Measurements from ENCODE around the gene ABL2.

Gene ABL2

GRCh38 chr1:179264507-179264906 is 35.0 kb upstream of the ABL2 start:
- Histone ChIP-seq H3F3A (ENCODE audit: control insufficient read depth, insufficient read depth) (no peaks in the 10 kb centered on the region), H3K9me3 (ENCODE audit: control insufficient read depth, insufficient read depth, low read length) (no peaks in the 10 kb centered on the region), H3K9me2 (replicated peaks; ENCODE audit: control insufficient read depth, low read length) (no peaks in the 10 kb centered on the region), H3K4me3 (ENCODE audit: low read length) (no peak overlapping the region), H3K4me2 (ENCODE audit: low read length) (no peak overlapping the region), H3K36me3 (ENCODE audit: control insufficient read depth, low read length) (no peaks in the 10 kb centered on the region), H3K27me3 (ENCODE audit: control insufficient read depth, low read length) (no peaks in the 10 kb centered on the region), H3K4me1 (ENCODE audit: control insufficient read depth, low read length) (no peaks in the 10 kb centered on the region), H4K20me1 (ENCODE audit: control insufficient read depth, insufficient read depth, low read depth, low read length) (no peaks in the 10 kb centered on the region), H3K27ac (ENCODE audit: low read depth, low read length) (no peak overlapping the region), H3K79me2 (ENCODE audit: control insufficient read depth, low read length) (no peaks in the 10 kb centered on the region)
- no peak for TF ChIP-seq CTCF (IDR thresholded peaks at IDR 0.05; ENCODE audit: low read depth, low read length, poor library complexity, severe bottlenecking)
- TF ChIP-seq EZH2phosphoT487 (IDR thresholded peaks at IDR 0.05; ENCODE audit: borderline replicate concordance, low read length) = no peak

GRCh38 chr1:179263121-179263520 is 33.6 kb upstream of the ABL2 start:
- Histone ChIP-seq H3K27me3 (ENCODE audit: control insufficient read depth, low read length) (no peaks in the 10 kb centered on the region), H3K9me2 (replicated peaks; ENCODE audit: control insufficient read depth, low read length) (no peaks in the 10 kb centered on the region), H3K27ac (ENCODE audit: low read depth, low read length) (no peak overlapping the region), H3F3A (ENCODE audit: control insufficient read depth, insufficient read depth) (no peaks in the 10 kb centered on the region), H3K36me3 (ENCODE audit: control insufficient read depth, low read length) (no peaks in the 10 kb centered on the region), H3K4me3 (ENCODE audit: low read length) (no peak overlapping the region), H3K9me3 (ENCODE audit: control insufficient read depth, insufficient read depth, low read length) (no peaks in the 10 kb centered on the region), H3K4me2 (ENCODE audit: low read length) (no peak overlapping the region), H4K20me1 (ENCODE audit: control insufficient read depth, insufficient read depth, low read depth, low read length) (no peaks in the 10 kb centered on the region), H3K79me2 (ENCODE audit: control insufficient read depth, low read length) (no peaks in the 10 kb centered on the region), H3K4me1 (ENCODE audit: control insufficient read depth, low read length) (no peaks in the 10 kb centered on the region)
- TF ChIP-seq CTCF (IDR thresholded peaks at IDR 0.05; ENCODE audit: low read depth, low read length, poor library complexity, severe bottlenecking) (no peak), EZH2phosphoT487 (IDR thresholded peaks at IDR 0.05; ENCODE audit: borderline replicate concordance, low read length) (no peak)

- Histone ChIP-seq H3K4me3 (ENCODE audit: low read length) (no peak overlapping the region), H3K4me1 (ENCODE audit: control insufficient read depth, low read length) (no peaks in the 10 kb centered on the region)
- TF ChIP-seq CTCF (IDR thresholded peaks at IDR 0.05; ENCODE audit: low read depth, low read length, poor library complexity, severe bottlenecking) = no peak
- TF ChIP-seq EZH2phosphoT487 (IDR thresholded peaks at IDR 0.05; ENCODE audit: borderline replicate concordance, low read length) = no peak
Observed at GRCh38 chr1:179262183-179262582, 32.7 kb upstream of the ABL2 start.

More at GRCh38 chr1:179262183-179262582, 32.7 kb upstream of the ABL2 start:
- no peaks in the 10 kb centered on the region for H3F3A ChIP-seq (ENCODE audit: control insufficient read depth, insufficient read depth)
- no peaks in the 10 kb centered on the region for H3K79me2 ChIP-seq (ENCODE audit: control insufficient read depth, low read length)
- H3K27ac ChIP-seq (ENCODE audit: low read depth, low read length) = no peak overlapping the region
- no peak overlapping the region for H3K4me2 ChIP-seq (ENCODE audit: low read length)
- H4K20me1 ChIP-seq (ENCODE audit: control insufficient read depth, insufficient read depth, low read depth, low read length) = no peaks in the 10 kb centered on the region
- no peaks in the 10 kb centered on the region for H3K27me3 ChIP-seq (ENCODE audit: control insufficient read depth, low read length)
- H3K9me2 ChIP-seq (replicated peaks; ENCODE audit: control insufficient read depth, low read length) = no peaks in the 10 kb centered on the region
- H3K9me3 ChIP-seq (ENCODE audit: control insufficient read depth, insufficient read depth, low read length) = no peaks in the 10 kb centered on the region
- no peaks in the 10 kb centered on the region for H3K36me3 ChIP-seq (ENCODE audit: control insufficient read depth, low read length)
